ENCODE measurements around the gene VPS26B.

- TF ChIP-seq POLR2A (IDR thresholded peaks at IDR 0.05; ENCODE audit: low read depth, low read length), result no peak
- no peak for TF ChIP-seq TAF1 (IDR thresholded peaks at IDR 0.05; ENCODE audit: borderline replicate concordance, low read depth, low read length)
Observed at GRCh38 chr11:134282121-134283045, 57.9 kb downstream of the VPS26B start.
